GM23248 (cell line): ENCODE measurements around the gene KLHL3. TPM values are rescaled to one million over a fixed set of nuclear protein-coding genes. Genes with fewer than 3 reads are reported as not detected.

Source experiments
- DNase-seq: peaks from one replicate; pipeline ENCODE4 v3.0.0-alpha.2; 2015
- H2AFZ ChIP-seq: fragments of 200-600 bp; sonication (generic); 2 replicates; pipeline ENCODE4 v1.6.1; 2016; ENCODE audit warnings: antibody characterized with exemption
- H3F3A ChIP-seq: fragments of 200-600 bp; sonication (generic); 2 replicates; pipeline ENCODE4 v1.6.1; 2016; ENCODE audit warnings: mild to moderate bottlenecking, antibody characterized with exemption, mixed run types; ENCODE audit not compliant: insufficient read depth
- H3K27ac ChIP-seq: fragments of 200-600 bp; sonication (generic); 2 replicates; pipeline ENCODE4 v1.5.1; 2016; ENCODE audit warnings: mild to moderate bottlenecking
- H3K27me3 ChIP-seq: fragments of 200-600 bp; sonication (generic); replicated peaks from 2 replicates; pipeline ENCODE4 v1.6.1; 2016; ENCODE audit warnings: mild to moderate bottlenecking; ENCODE audit not compliant: insufficient read depth
- H3K36me3 ChIP-seq: fragments of 200-600 bp; sonication (generic); 2 replicates; pipeline ENCODE4 v1.6.1; 2016; ENCODE audit warnings: low read depth, mild to moderate bottlenecking
- H3K4me1 ChIP-seq: fragments of 200-600 bp; sonication (generic); 2 replicates; pipeline ENCODE4 v1.6.1; 2016; ENCODE audit warnings: mild to moderate bottlenecking; ENCODE audit not compliant: insufficient read depth
- H3K4me2 ChIP-seq: fragments of 200-600 bp; sonication (generic); one replicate; pipeline ENCODE4 v1.6.1; 2016; ENCODE audit warnings: mild to moderate bottlenecking; ENCODE audit not compliant: unreplicated experiment
- H3K4me3 ChIP-seq: fragments of 200-600 bp; sonication (generic); 2 replicates; pipeline ENCODE4 v1.5.1; 2016; ENCODE audit warnings: mild to moderate bottlenecking
- H3K79me2 ChIP-seq: fragments of 200-600 bp; sonication (generic); 2 replicates; pipeline ENCODE4 v1.6.1; 2016; ENCODE audit warnings: mild to moderate bottlenecking; ENCODE audit not compliant: insufficient read depth
- H3K9ac ChIP-seq: fragments of 200-600 bp; sonication (generic); 2 replicates; pipeline ENCODE4 v1.6.1; 2016; ENCODE audit warnings: mild to moderate bottlenecking
- H3K9me2 ChIP-seq: fragments of 200-600 bp; sonication (generic); 2 replicates; pipeline ENCODE4 v1.6.1; 2016; ENCODE audit warnings: mixed run types, mild to moderate bottlenecking, moderate library complexity; ENCODE audit not compliant: insufficient read depth
- H3K9me3 ChIP-seq: fragments of 200-600 bp; sonication (generic); one replicate; pipeline ENCODE4 v1.6.1; 2017; ENCODE audit warnings: low read depth
- H4K20me1 ChIP-seq: fragments of 200-600 bp; sonication (generic); 2 replicates; pipeline ENCODE4 v1.6.0; 2016; ENCODE audit not compliant: insufficient read depth
- EZH2 ChIP-seq: fragments of 200-600 bp; sonication (generic); IDR thresholded peaks from 2 replicates; pipeline ENCODE4 v1.6.1; 2018; ENCODE audit warnings: antibody characterized with exemption, mild to moderate bottlenecking; ENCODE audit not compliant: insufficient read depth, poor library complexity, severe bottlenecking
- EZH2phosphoT487 ChIP-seq: fragments of 200-600 bp; sonication (generic); IDR thresholded peaks from 2 replicates; pipeline ENCODE4 v1.6.1; 2018; ENCODE audit warnings: antibody characterized with exemption, moderate library complexity, mild to moderate bottlenecking, low read depth; ENCODE audit not compliant: insufficient read depth
- WGBS, 2 experiments: methylation state at CpG; one replicate each; pipeline ENCODE4 v1.1.6; 2015 to 2017; ENCODE audit warnings: low lambda C conversion rate in 2 of 2, low coverage in 1 of 2; ENCODE audit errors: missing lambda C conversion rate in 2 of 2; 5-methylcytosine and 5-hydroxymethylcytosine counted together
- in situ Hi-C: fragments of 300-500 bp; cut with MboI; formaldehyde crosslinking; loops from 2 replicates; pipeline ENCODE4 v1.15.0; 2020
- polyA plus RNA-seq: library from polyadenylated mRNA; unstranded; fragments of >200 nt; fragmentation: Nextera tagmentation; extraction: Ambion mirVana; gene quantifications from 2 replicates; pipeline ENCODE4 v1.2.1, GENCODE V29; 2016
- total RNA-seq: library from RNA; depleted of rRNA; stranded (reverse); fragments of >200 nt; shearing (Covaris generic); gene quantifications from 2 replicates; pipeline ENCODE4 v1.2.3, GENCODE V29; 2014

Gene KLHL3
- total and polyA plus RNA-seq, 2 experiments from 2014 or later, result 1.1 to 1.3 TPM

- WGBS, 2 experiments, result 90 to 91% methylated on average over 3 of the region's 3 CpGs
- Histone ChIP-seq H3K9me3 (no peaks in the 10 kb centered on the region), H2AFZ (no peak overlapping the region), H3K4me1 (0 out of 2 replicates have a peak, but pooled peaks cover 6% of the 10 kb centered on the region), H3K27me3 (no peaks in the 10 kb centered on the region), H4K20me1 (no peaks in the 10 kb centered on the region), H3K27ac (no peak overlapping the region), H3K79me2 (no peaks in the 10 kb centered on the region), H3K4me3 (no peak overlapping the region), H3K9ac (no peak overlapping the region), H3K4me2 (no peak overlapping the region), H3K36me3 (no peaks in the 10 kb centered on the region), H3F3A (no peaks in the 10 kb centered on the region), H3K9me2 (no peaks in the 10 kb centered on the region)
- no peak for DNase-seq
- TF ChIP-seq EZH2phosphoT487, result no peak
- in situ Hi-C loops, result loop anchor here (25.0 kb wide), 2 partner anchors 105 to 405 kb away; partner anchors contain the start of genes FAM13B and KLHL3
Measured at GRCh38 chr5:137632716-137633115, 103.2 kb downstream of the KLHL3 start.

- Histone ChIP-seq H3K27ac (no peak overlapping the region), H3K27me3 (no peaks in the 10 kb centered on the region), H3K79me2 (no peaks in the 10 kb centered on the region), H3K4me1 (0 out of 2 replicates have a peak, but pooled peaks cover 6% of the 10 kb centered on the region), H3K9me3 (no peaks in the 10 kb centered on the region), H3K36me3 (no peaks in the 10 kb centered on the region), H3K4me2 (no peak overlapping the region), H2AFZ (no peak overlapping the region), H3K4me3 (no peak overlapping the region), H3F3A (no peaks in the 10 kb centered on the region), H3K9me2 (no peaks in the 10 kb centered on the region), H3K9ac (no peak overlapping the region), H4K20me1 (no peaks in the 10 kb centered on the region)
- TF ChIP-seq EZH2phosphoT487 (no peak), EZH2 (no peak)
- no peak for DNase-seq
- in situ Hi-C loops, result loop anchor here (25.0 kb wide), 2 partner anchors 106 to 406 kb away; partner anchors contain the start of genes FAM13B and KLHL3
- WGBS, 2 experiments, result 81 to 82% methylated on average over 2 of the region's 2 CpGs
Measured at GRCh38 chr5:137631453-137631852, 104.4 kb downstream of the KLHL3 start.

- Histone ChIP-seq H3K27ac (no peak overlapping the region), H3K36me3 (no peaks in the 10 kb centered on the region), H3F3A (no peaks in the 10 kb centered on the region), H3K4me3 (no peak overlapping the region), H4K20me1 (no peaks in the 10 kb centered on the region), H3K9ac (no peak overlapping the region), H3K4me2 (no peak overlapping the region), H3K9me3 (no peaks in the 10 kb centered on the region), H3K79me2 (no peaks in the 10 kb centered on the region), H2AFZ (no peak overlapping the region), H3K4me1 (0 out of 2 replicates have a peak, but pooled peaks cover 6% of the 10 kb centered on the region), H3K9me2 (no peaks in the 10 kb centered on the region), H3K27me3 (no peaks in the 10 kb centered on the region)
- TF ChIP-seq EZH2, result no peak
- no peak for TF ChIP-seq EZH2phosphoT487
- DNase-seq, result no peak
- in situ Hi-C loops, result loop anchor here (25.0 kb wide), 2 partner anchors 106 to 406 kb away; partner anchors contain the start of genes FAM13B and KLHL3
- 82 to 83% methylated on average over 3 of the region's 3 CpGs for WGBS, 2 experiments
Measured at GRCh38 chr5:137630972-137631370, 104.9 kb downstream of the KLHL3 start.

- no peak overlapping the region for H2AFZ ChIP-seq
- H4K20me1 ChIP-seq, result no peaks in the 10 kb centered on the region
- WGBS, 2 experiments, result 88 to 89% methylated on average over 10 of the region's 10 CpGs
- no peaks in the 10 kb centered on the region for H3K27me3 ChIP-seq
- no peak overlapping the region for H3K9ac ChIP-seq
- H3K4me2 ChIP-seq, result no peak overlapping the region
- H3K36me3 ChIP-seq, result no peaks in the 10 kb centered on the region
- in situ Hi-C loops, result loop anchor here (25.0 kb wide), 2 partner anchors 107 to 407 kb away; partner anchors contain the start of genes FAM13B and KLHL3
- no peak overlapping the region for H3K27ac ChIP-seq
- no peak overlapping the region for H3K4me3 ChIP-seq
- no peaks in the 10 kb centered on the region for H3K9me3 ChIP-seq
- H3F3A ChIP-seq, result no peaks in the 10 kb centered on the region
- no peaks in the 10 kb centered on the region for H3K9me2 ChIP-seq
- 0 out of 2 replicates have a peak, but pooled peaks cover 6% of the 10 kb centered on the region for H3K4me1 ChIP-seq
- TF ChIP-seq EZH2phosphoT487 (no peak), EZH2 (no peak)
- no peaks in the 10 kb centered on the region for H3K79me2 ChIP-seq
- no peak for DNase-seq
Measured at GRCh38 chr5:137630216-137630971, 105.5 kb downstream of the KLHL3 start.
